IMR-90 (cell line): ENCODE results near the gene SAFB2. TPM values are rescaled to one million over a fixed set of nuclear protein-coding genes. Genes with fewer than 3 reads are reported as not detected.

ENCODE experiments used
- ATAC-seq: fragments of 200-7000 bp; cut with Tn5 transposase; 2 replicates; pipeline ENCODE4 v1.9.1; 2020; ENCODE audit warnings: low read depth, mild to moderate bottlenecking, moderate library complexity
- BruUV-seq: library from RNA; stranded (reverse); fragments of 400-500 nt; replicated peaks from 2 replicates; lab custom pipeline; 2021; lab: Mats Ljungman, UMichigan
- CTCF ChIA-PET: fragments of 300-600 bp; formaldehyde crosslinking; extraction: SDS; loops from one replicate; lab custom pipeline; 2021; ENCODE audit warnings: antibody characterized with exemption; lab: Yijun Ruan, JAX
- POLR2A ChIA-PET: fragments of 300-600 bp; sonication (Branson Sonifier 250); formaldehyde crosslinking; loops from one replicate; lab custom pipeline; 2022; ENCODE audit warnings: antibody characterized with exemption; ENCODE audit not compliant: unreplicated experiment; lab: Charles Lee
- DNase-seq: peaks from one replicate; pipeline ENCODE4 v3.0.0; 2013
- H2AFZ ChIP-seq: replicated peaks from 2 replicates; pipeline ENCODE3; 2013; ENCODE audit warnings: low read length, mild to moderate bottlenecking; ENCODE audit not compliant: poor library complexity
- H2AK5ac ChIP-seq: 2 replicates; pipeline ENCODE4 v1.6.1; 2013; ENCODE audit warnings: low read depth, low read length, inconsistent platforms
- H2AK9ac ChIP-seq: replicated peaks from 2 replicates; pipeline ENCODE3; 2013; ENCODE audit warnings: mild to moderate bottlenecking, low read depth, low read length, moderate library complexity; ENCODE audit not compliant: poor library complexity
- H2BK120ac ChIP-seq: 2 replicates; pipeline ENCODE4 v1.6.1; 2013; ENCODE audit warnings: low read depth, low read length, inconsistent platforms
- H2BK15ac ChIP-seq: 3 replicates; pipeline ENCODE4 v1.6.1; 2013; ENCODE audit warnings: low read depth, low read length, inconsistent platforms
- H2BK20ac ChIP-seq: 2 replicates; pipeline ENCODE4 v1.6.1; 2013; ENCODE audit warnings: low read depth, mild to moderate bottlenecking, inconsistent platforms, low read length, moderate library complexity
- H2BK5ac ChIP-seq: 2 replicates; pipeline ENCODE4 v1.6.1; 2013; ENCODE audit warnings: mild to moderate bottlenecking, low read depth, low read length, inconsistent platforms; ENCODE audit not compliant: poor library complexity, severe bottlenecking
- H3K14ac ChIP-seq: replicated peaks from 2 replicates; pipeline ENCODE4 v1.6.1; 2013; ENCODE audit warnings: low read depth, low read length, inconsistent platforms
- H3K18ac ChIP-seq: 2 replicates; pipeline ENCODE4 v1.6.1; 2013; ENCODE audit warnings: low read depth, low read length, control low read depth
- H3K23ac ChIP-seq: 2 replicates; pipeline ENCODE4 v1.6.1; 2013; ENCODE audit warnings: low read depth, low read length, inconsistent platforms
- H3K27ac ChIP-seq: 2 replicates; pipeline ENCODE4 v1.5.1; 2013; ENCODE audit warnings: mild to moderate bottlenecking, control low read depth, low read length; ENCODE audit not compliant: insufficient read depth
- H3K27me3 ChIP-seq: 2 replicates; pipeline ENCODE4 v1.6.1; 2013; ENCODE audit warnings: low read length; ENCODE audit not compliant: control insufficient read depth, insufficient read depth
- H3K36me3 ChIP-seq: 2 replicates; pipeline ENCODE4 v1.6.1; 2013; ENCODE audit warnings: low read length, mixed read lengths; ENCODE audit not compliant: control insufficient read depth, insufficient read depth
- H3K4ac ChIP-seq: 2 replicates; pipeline ENCODE4 v1.6.1; 2013; ENCODE audit warnings: low read depth, low read length, inconsistent platforms
- H3K4me1 ChIP-seq: 2 replicates; pipeline ENCODE4 v1.6.1; 2013; ENCODE audit warnings: low read length, mixed read lengths; ENCODE audit not compliant: control insufficient read depth, insufficient read depth
- H3K4me2 ChIP-seq: 2 replicates; pipeline ENCODE4 v1.6.1; 2013; ENCODE audit warnings: low read depth, mild to moderate bottlenecking, control low read depth, low read length, moderate library complexity
- H3K4me3 ChIP-seq: 2 replicates; pipeline ENCODE4 v1.5.1; 2013; ENCODE audit warnings: low read depth, mild to moderate bottlenecking, control low read depth, low read length, moderate library complexity; ENCODE audit not compliant: insufficient read depth
- H3K56ac ChIP-seq: 2 replicates; pipeline ENCODE4 v1.6.1; 2013; ENCODE audit warnings: low read length, inconsistent platforms; ENCODE audit not compliant: insufficient read depth; ENCODE audit errors: extremely low read depth
- H3K79me1 ChIP-seq, 2 experiments: 2 replicates each; pipeline ENCODE4 v1.6.1; 2013; ENCODE audit warnings: low read length in 2 of 2, inconsistent platforms in 1 of 2, low read depth in 1 of 2
- H3K9ac ChIP-seq: 2 replicates; pipeline ENCODE4 v1.6.1; 2013; ENCODE audit warnings: low read depth, low read length, control low read depth
- H3K9me1 ChIP-seq: 2 replicates; pipeline ENCODE4 v1.6.1; 2013; ENCODE audit warnings: low read length, inconsistent platforms; ENCODE audit not compliant: insufficient read depth
- H3K9me3 ChIP-seq: 2 replicates; pipeline ENCODE4 v1.6.1; 2013; ENCODE audit warnings: low read length; ENCODE audit not compliant: control insufficient read depth, insufficient read depth
- H4K20me1 ChIP-seq: 2 replicates; pipeline ENCODE4 v1.6.1; 2013; ENCODE audit warnings: low read length, inconsistent platforms; ENCODE audit not compliant: insufficient read depth
- H4K5ac ChIP-seq: 2 replicates; pipeline ENCODE4 v1.6.1; 2013; ENCODE audit warnings: mild to moderate bottlenecking, low read depth, low read length, control low read depth
- H4K8ac ChIP-seq, 2 experiments: 2 replicates each; pipeline ENCODE4 v1.6.1; 2013; ENCODE audit warnings: low read depth in 2 of 2, low read length in 2 of 2, control low read depth in 1 of 2, inconsistent platforms in 1 of 2
- H4K91ac ChIP-seq: 2 replicates; pipeline ENCODE4 v1.6.1; 2013; ENCODE audit warnings: low read depth, low read length, inconsistent platforms; ENCODE audit not compliant: insufficient read depth
- BHLHE40 ChIP-seq: fragments of 150-350 bp; IDR thresholded peaks from 2 replicates; pipeline ENCODE4 v1.6.1; 2016; ENCODE audit warnings: mild to moderate bottlenecking, low read depth, low read length
- CEBPB ChIP-seq: IDR thresholded peaks from 2 replicates; pipeline ENCODE4 v1.6.1; 2012; ENCODE audit warnings: low read depth, low read length, improper control_type of control experiment
- CHD1 ChIP-seq: IDR thresholded peaks from 2 replicates; pipeline ENCODE4 v1.6.1; 2012; ENCODE audit warnings: low read depth, low read length, improper control_type of control experiment
- ELK1 ChIP-seq: fragments of 150-350 bp; IDR thresholded peaks from 2 replicates; pipeline ENCODE4 v1.6.1; 2016; ENCODE audit warnings: low read depth, mild to moderate bottlenecking, low read length, moderate library complexity, borderline replicate concordance
- FOS ChIP-seq: fragments of 150-350 bp; IDR thresholded peaks from 2 replicates; pipeline ENCODE4 v1.6.1; 2016; ENCODE audit warnings: low read depth, low read length
- MAFK ChIP-seq: IDR thresholded peaks from 2 replicates; pipeline ENCODE4 v1.6.1; 2012; ENCODE audit warnings: low read depth, low read length, improper control_type of control experiment
- MAZ ChIP-seq: IDR thresholded peaks from 2 replicates; pipeline ENCODE4 v1.6.1; 2012; ENCODE audit warnings: low read depth, mild to moderate bottlenecking, low read length, improper control_type of control experiment, moderate library complexity, borderline replicate concordance
- MXI1 ChIP-seq: IDR thresholded peaks from 2 replicates; pipeline ENCODE4 v1.6.1; 2012; ENCODE audit warnings: low read depth, mild to moderate bottlenecking, low read length, moderate library complexity, borderline replicate concordance
- NFE2L2 ChIP-seq: fragments of 150-350 bp; IDR thresholded peaks from 2 replicates; pipeline ENCODE4 v1.6.1; 2016; ENCODE audit warnings: low read depth, mild to moderate bottlenecking, low read length
- POLR2A ChIP-seq: IDR thresholded peaks from 2 replicates; pipeline ENCODE4 v1.6.1; 2012; ENCODE audit warnings: mild to moderate bottlenecking, low read depth, low read length
- RAD21 ChIP-seq: IDR thresholded peaks from 2 replicates; pipeline ENCODE4 v1.6.1; 2012; ENCODE audit warnings: low read length, improper control_type of control experiment
- RCOR1 ChIP-seq: IDR thresholded peaks from 2 replicates; pipeline ENCODE4 v1.6.1; 2012; ENCODE audit warnings: mild to moderate bottlenecking, low read length, improper control_type of control experiment; ENCODE audit not compliant: insufficient replicate concordance
- RFX5 ChIP-seq: IDR thresholded peaks from 2 replicates; pipeline ENCODE4 v1.8.0; 2012; ENCODE audit warnings: low read depth, mild to moderate bottlenecking, low read length, moderate library complexity
- SMC3 ChIP-seq: fragments of 150-350 bp; IDR thresholded peaks from 2 replicates; pipeline ENCODE4 v1.6.1; 2016; ENCODE audit warnings: low read depth, mild to moderate bottlenecking, antibody characterized with exemption, low read length, moderate library complexity
- USF2 ChIP-seq: fragments of 150-350 bp; IDR thresholded peaks from 2 replicates; pipeline ENCODE4 v1.6.1; 2017; ENCODE audit warnings: mild to moderate bottlenecking, antibody characterized with exemption, low read length, low read depth
- WGBS, 2 experiments: methylation state at CpG; one replicate each; pipeline versions ENCODE4 v1.1.5 to v1.1.7; 2013; ENCODE audit warnings: missing lambda C conversion rate in 2 of 2; ENCODE audit not compliant: insufficient read length in 1 of 2; ENCODE audit errors: extremely low coverage in 2 of 2; 5-methylcytosine and 5-hydroxymethylcytosine counted together
- dilution Hi-C: fragments of 300-500 bp; cut with HindIII; formaldehyde crosslinking; loops from one replicate; pipeline ENCODE4 v1.14.3; 2018; ENCODE audit warnings: low sequenced_read_pairs; ENCODE audit not compliant: unreplicated experiment
- in situ Hi-C: fragments of 300-500 bp; cut with MboI; formaldehyde crosslinking; loops from 3 replicates; pipeline ENCODE4 v1.14.3; 2019; ENCODE audit warnings: low sequenced_read_pairs, inconsistent platforms, mixed read lengths
- intact Hi-C: fragments of 100-400 bp; cut with micrococcal nuclease; formaldehyde crosslinking; loops from 2 replicates; pipeline ENCODE4 v1.10.0; 2022
- polyA plus RNA-seq, 3 experiments: library from polyadenylated mRNA; depleted of rRNA; stranded (reverse); fragments of >200 nt; gene quantifications; 2 replicates each; pipeline ENCODE4 v1.2.3, GENCODE V29; 2012; ENCODE audit warnings: low replicate concordance in 1 of 3
- total RNA-seq: library from RNA; depleted of rRNA; stranded (reverse); fragments of >200 nt; gene quantifications from 2 replicates; pipeline ENCODE4 v1.2.3, GENCODE V29; 2012
- TF ChIP-seq, protein P1 (sequence below): conservative IDR thresholded peaks from 2 replicates; pipeline ENCODE4 v1.5.1; 2012; ENCODE audit warnings: mild to moderate bottlenecking, low read depth, low read length, improper control_type of control experiment

The SAFB2 gene
- total and polyA plus RNA-seq, 2 of the 4 experiments (the other 2 are of a cell fraction) = 11.8 to 26.2 TPM

DNA sequence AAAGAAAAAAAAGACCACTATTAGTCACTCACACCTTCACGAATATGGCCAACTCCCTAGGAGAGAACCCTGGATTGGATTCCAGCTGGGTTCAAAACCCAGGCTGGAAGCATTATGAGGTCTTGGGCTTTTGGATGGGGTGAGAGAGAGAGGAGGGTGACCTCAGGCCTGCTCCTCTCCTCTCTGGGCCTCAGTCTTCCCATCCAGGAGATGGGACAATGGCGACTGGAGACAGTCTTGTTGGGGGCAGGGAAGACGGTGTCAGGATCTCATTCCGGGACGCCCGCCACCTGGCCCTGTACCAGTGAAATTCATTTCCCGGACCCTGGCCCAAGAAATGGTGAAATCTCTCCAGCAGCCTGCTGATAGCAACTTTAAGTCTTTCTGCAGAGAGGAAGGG, 81.1 kb downstream of the SAFB2 start:
- TF ChIP-seq RFX5 (no peak), CHD1 (no peak), NFE2L2 (no peak), RAD21 (no peak), MAFK (no peak), FOS (no peak), USF2 (no peak), MAZ (no peak), BHLHE40 (no peak), MXI1 (no peak), ELK1 (no peak), CEBPB (no peak), RCOR1 (no peak), SMC3 (no peak), POLR2A (no peak)
- TF ChIP-seq, protein P1, sequence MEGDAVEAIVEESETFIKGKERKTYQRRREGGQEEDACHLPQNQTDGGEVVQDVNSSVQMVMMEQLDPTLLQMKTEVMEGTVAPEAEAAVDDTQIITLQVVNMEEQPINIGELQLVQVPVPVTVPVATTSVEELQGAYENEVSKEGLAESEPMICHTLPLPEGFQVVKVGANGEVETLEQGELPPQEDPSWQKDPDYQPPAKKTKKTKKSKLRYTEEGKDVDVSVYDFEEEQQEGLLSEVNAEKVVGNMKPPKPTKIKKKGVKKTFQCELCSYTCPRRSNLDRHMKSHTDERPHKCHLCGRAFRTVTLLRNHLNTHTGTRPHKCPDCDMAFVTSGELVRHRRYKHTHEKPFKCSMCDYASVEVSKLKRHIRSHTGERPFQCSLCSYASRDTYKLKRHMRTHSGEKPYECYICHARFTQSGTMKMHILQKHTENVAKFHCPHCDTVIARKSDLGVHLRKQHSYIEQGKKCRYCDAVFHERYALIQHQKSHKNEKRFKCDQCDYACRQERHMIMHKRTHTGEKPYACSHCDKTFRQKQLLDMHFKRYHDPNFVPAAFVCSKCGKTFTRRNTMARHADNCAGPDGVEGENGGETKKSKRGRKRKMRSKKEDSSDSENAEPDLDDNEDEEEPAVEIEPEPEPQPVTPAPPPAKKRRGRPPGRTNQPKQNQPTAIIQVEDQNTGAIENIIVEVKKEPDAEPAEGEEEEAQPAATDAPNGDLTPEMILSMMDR = no peak
- ATAC-seq = no peak
- no peak for DNase-seq
- intact Hi-C loops (no loop called here), dilution Hi-C loops (no loop called here), in situ Hi-C loops (no loop called here)
- no peak overlapping the region for H3K4me2 ChIP-seq
- H3K4me1 ChIP-seq = 0 out of 2 replicates have a peak, but pooled peaks cover 2% of the 10 kb centered on the region
- no peak overlapping the region for H2AK5ac ChIP-seq
- ChIA-PET CTCF (no interaction called here), POLR2A (no interaction called here)
- no peak overlapping the region for H4K5ac ChIP-seq
- BruUV-seq = no TSS peak
- no peak overlapping the region for H3K23ac ChIP-seq
- peaks cover 18% of the 10 kb centered on the region for H3K27me3 ChIP-seq
- H4K8ac ChIP-seq = no peak overlapping the region
- no peak overlapping the region for H2BK15ac ChIP-seq
- no CpG with 5 or more reads among the region's 7 CpGs for WGBS, 2 experiments
- H3K4ac ChIP-seq = no peak overlapping the region
- no peak overlapping the region for H3K18ac ChIP-seq
- H2BK120ac ChIP-seq = no peak overlapping the region
- H2AFZ ChIP-seq = no peak overlapping the region
- H2BK5ac ChIP-seq = no peak overlapping the region
- H2BK20ac ChIP-seq = no peak overlapping the region
- H4K91ac ChIP-seq = no peak overlapping the region
- H2AK9ac ChIP-seq = no peak overlapping the region
- no peaks in the 10 kb centered on the region for H4K20me1 ChIP-seq
- no peak overlapping the region for H3K56ac ChIP-seq
- no peaks in the 10 kb centered on the region for H3K79me1 ChIP-seq
- no peak overlapping the region for H3K4me3 ChIP-seq
- H3K9ac ChIP-seq = no peak overlapping the region
- H3K36me3 ChIP-seq = no peaks in the 10 kb centered on the region
- no peak overlapping the region for H3K27ac ChIP-seq
- H3K14ac ChIP-seq = no peak overlapping the region
- no peaks in the 10 kb centered on the region for H3K9me3 ChIP-seq
- no peaks in the 10 kb centered on the region for H3K9me1 ChIP-seq
